ENCODE measurements around the gene HLA-DOA.

GRCh38 chr6:32977953-32978324 lies 31.5 kb downstream of the HLA-DOA start:
- TF ChIP-seq EZH2phosphoT487 (IDR thresholded peaks at IDR 0.05; ENCODE audit: low read depth, severe bottlenecking, unreplicated experiment), result no peak
- no peak for TF ChIP-seq CTCF (IDR thresholded peaks at IDR 0.05; ENCODE audit: poor library complexity)

All from hepatocyte (in vitro differentiated cells).